ENCODE data around the gene GRM4.

GRCh38 chr6:34027445-34027936, 118.4 kb downstream of the GRM4 start:
- TF ChIP-seq CTCF (IDR thresholded peaks at IDR 0.05; ENCODE audit: low read length) (peak; percentile 79), EZH2 (optimal IDR thresholded peaks at IDR 0.05; ENCODE audit: low read depth, low read length) (no peak), EZH2phosphoT487 (IDR thresholded peaks at IDR 0.05; ENCODE audit: low read length) (no peak)
